CD4-positive, CD25-positive, alpha-beta regulatory T cell (primary cell): ENCODE results near the gene ATP6V0B. TPM values are rescaled to one million over a fixed set of nuclear protein-coding genes. Genes with fewer than 3 reads are reported as not detected.
A peak's percentile ranks its signal among the peaks of the same experiment; 100 is the strongest.

Experiments used
- ATAC-seq, 2 donors: fragments of 150-1000 bp; cut with Tn5 transposase; one replicate each; pipeline ENCODE4 v1.10.0; 2021; ENCODE audit warnings: low read depth in 2 of 2, moderate number of reproducible peaks in 2 of 2, moderate library complexity in 1 of 2
- DNase-seq, 3 donors: peaks; one replicate each; pipeline versions ENCODE4 v3.0.0 to v3.0.0-alpha.2; 2012 to 2022; ENCODE audit warnings: mixed read lengths in 1 of 3
- H3K27ac ChIP-seq: one replicate; pipeline ENCODE4 v1.7.0; 2013; ENCODE audit warnings: mild to moderate bottlenecking, low read length; ENCODE audit not compliant: insufficient read depth, poor library complexity, severe bottlenecking
- H3K27me3 ChIP-seq: one replicate; pipeline ENCODE4 v1.7.0; 2013; ENCODE audit warnings: low read length; ENCODE audit not compliant: control insufficient read depth, insufficient read depth
- H3K36me3 ChIP-seq: one replicate; pipeline ENCODE4 v1.7.0; 2013; ENCODE audit warnings: mild to moderate bottlenecking, low read length, moderate library complexity; ENCODE audit not compliant: control insufficient read depth, insufficient read depth
- H3K4me1 ChIP-seq: 2 replicates; pipeline ENCODE4 v1.7.0; 2013; ENCODE audit warnings: mild to moderate bottlenecking, low read length; ENCODE audit not compliant: insufficient read depth, control insufficient read depth, poor library complexity, severe bottlenecking
- H3K4me3 ChIP-seq: one replicate; pipeline ENCODE4 v1.7.0; 2013; ENCODE audit warnings: low read depth, mild to moderate bottlenecking, low read length, moderate library complexity
- H3K9me3 ChIP-seq, 2 experiments: 1 replicate in 1 of 2; 2 replicates in 1 of 2; pipeline ENCODE4 v1.7.0; 2013; ENCODE audit warnings: low read length in 2 of 2, mild to moderate bottlenecking in 1 of 2, moderate library complexity in 1 of 2; ENCODE audit not compliant: control insufficient read depth in 2 of 2
- H3K27ac Mint-ChIP-seq, 3 donors: one replicate each; pipeline ENCODE4 v1.8.0; 2020 to 2022; ENCODE audit warnings: mild to moderate bottlenecking in 3 of 3, mixed read lengths in 3 of 3, moderate library complexity in 2 of 3
- H3K27me3 Mint-ChIP-seq: one replicate; pipeline ENCODE4 v1.8.0; 2022; ENCODE audit warnings: mild to moderate bottlenecking, mixed read lengths
- H3K36me3 Mint-ChIP-seq: one replicate; pipeline ENCODE4 v1.8.0; 2020; ENCODE audit warnings: mixed read lengths
- H3K4me1 Mint-ChIP-seq, 4 donors: one replicate each; pipeline ENCODE4 v1.8.0; 2020 to 2022; ENCODE audit warnings: mixed read lengths in 4 of 4, mild to moderate bottlenecking in 1 of 4
- H3K4me3 Mint-ChIP-seq, 4 donors: one replicate each; pipeline ENCODE4 v1.8.0; 2020 to 2022; ENCODE audit warnings: mild to moderate bottlenecking in 4 of 4, mixed read lengths in 4 of 4, moderate library complexity in 3 of 4
- H3K9me3 Mint-ChIP-seq, 7 donors: one replicate each; pipeline ENCODE4 v1.8.0; 2020 to 2022; ENCODE audit warnings: mixed read lengths in 7 of 7, mild to moderate bottlenecking in 3 of 7, moderate library complexity in 2 of 7
- polyA plus RNA-seq, 4 donors: library from polyadenylated mRNA; unstranded; fragments of 300-500 nt; fragmentation: Illumina TruSeq; gene quantifications; one replicate each; pipeline ENCODE4 v1.2.3, GENCODE V29; 2021
- total RNA-seq: library from RNA; stranded (reverse); gene quantifications from one replicate; pipeline ENCODE4 v1.2.3, GENCODE V29; 2022

Gene ATP6V0B
- total and polyA plus RNA-seq, 5 donors from 2014 or later, result 69.4 to 274 (median 231) TPM

DNA sequence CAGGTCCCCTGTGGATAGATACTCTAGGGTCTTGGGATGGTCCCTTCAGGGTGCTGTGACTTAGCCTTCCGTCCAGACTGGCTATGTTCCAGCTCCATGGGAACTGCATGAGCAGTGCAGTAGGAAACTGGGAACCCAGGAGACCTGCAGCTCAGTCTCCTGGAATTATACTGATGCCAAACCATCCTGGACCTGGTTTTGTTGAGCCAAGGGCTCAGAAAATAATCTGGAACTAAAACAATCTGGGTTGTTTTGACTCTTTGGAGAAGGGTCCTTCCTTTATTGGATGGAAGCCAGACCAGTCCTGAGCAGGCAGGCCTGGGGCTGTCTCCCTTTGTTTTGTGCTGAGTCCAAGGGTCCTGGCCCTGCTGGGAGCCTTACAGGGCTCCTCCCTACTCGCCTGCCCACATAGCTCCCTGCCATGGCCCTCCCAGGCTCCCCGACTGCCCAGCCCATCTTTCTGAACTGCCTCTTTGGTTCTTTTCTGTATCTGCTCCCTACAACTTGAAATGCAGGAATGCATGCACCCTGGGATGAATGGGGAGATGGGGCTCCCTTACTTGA is 26.8 kb upstream of the ATP6V0B start:
- H3K27ac ChIP-seq, result no peak overlapping the region
- no peaks in the 10 kb centered on the region for H3K27me3 Mint-ChIP-seq
- H3K36me3 Mint-ChIP-seq, result peaks cover 16% of the 10 kb centered on the region
- DNase-seq, result no peak
- H3K4me1 Mint-ChIP-seq, result peaks cover 5 to 62% (median 37%) of the 10 kb centered on the region in 4 donors
- peaks cover 26% of the 10 kb centered on the region for H3K4me1 ChIP-seq
- ATAC-seq, result no peak
- no peaks in the 10 kb centered on the region for H3K9me3 Mint-ChIP-seq
- no peaks in the 10 kb centered on the region for H3K27me3 ChIP-seq
- H3K4me3 Mint-ChIP-seq, result peak overlapping the region; percentile 86 to 95 (median 90)
- no peaks in the 10 kb centered on the region for H3K9me3 ChIP-seq
- peaks cover 6% of the 10 kb centered on the region for H3K36me3 ChIP-seq
- H3K27ac Mint-ChIP-seq, result peak overlapping the region in 2 of 3 donors; percentile 73 to 92
- peak overlapping the region; percentile 24 for H3K4me3 ChIP-seq

DNA sequence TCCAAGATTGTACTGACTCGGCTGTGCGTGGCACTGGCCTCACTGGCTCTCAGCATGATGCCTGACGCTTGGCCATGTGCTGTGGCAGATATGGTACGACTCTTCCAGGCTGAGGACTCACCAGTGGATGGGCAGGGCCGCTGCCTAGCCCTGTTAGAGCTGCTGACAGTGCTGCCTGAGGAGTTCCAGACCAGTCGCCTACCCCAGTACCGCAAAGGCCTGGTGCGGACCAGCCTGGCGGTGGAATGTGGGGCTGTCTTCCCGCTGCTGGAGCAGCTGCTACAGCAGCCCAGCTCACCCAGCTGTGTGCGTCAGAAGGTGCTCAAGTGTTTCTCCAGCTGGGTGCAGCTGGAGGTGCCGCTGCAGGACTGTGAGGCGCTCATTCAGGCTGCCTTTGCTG is 25.1 kb upstream of the ATP6V0B start:
- Histone ChIP-seq H3K4me1 (peaks cover 26% of the 10 kb centered on the region), H3K27ac (no peak overlapping the region), H3K9me3 (no peaks in the 10 kb centered on the region), H3K36me3 (peaks cover 6% of the 10 kb centered on the region), H3K27me3 (no peaks in the 10 kb centered on the region), H3K4me3 (no peak overlapping the region)
- ATAC-seq, result no peak
- Mint-ChIP-seq H3K4me3 (peak overlapping the region in 2 of 4 donors; percentile 47 to 60), H3K4me1 (peaks cover 6 to 56% (median 36%) of the 10 kb centered on the region in 4 donors), H3K27me3 (no peaks in the 10 kb centered on the region), H3K27ac (no peak overlapping the region), H3K9me3 (no peaks in the 10 kb centered on the region), H3K36me3 (peaks cover 16% of the 10 kb centered on the region)
- DNase-seq, result no peak

DNA sequence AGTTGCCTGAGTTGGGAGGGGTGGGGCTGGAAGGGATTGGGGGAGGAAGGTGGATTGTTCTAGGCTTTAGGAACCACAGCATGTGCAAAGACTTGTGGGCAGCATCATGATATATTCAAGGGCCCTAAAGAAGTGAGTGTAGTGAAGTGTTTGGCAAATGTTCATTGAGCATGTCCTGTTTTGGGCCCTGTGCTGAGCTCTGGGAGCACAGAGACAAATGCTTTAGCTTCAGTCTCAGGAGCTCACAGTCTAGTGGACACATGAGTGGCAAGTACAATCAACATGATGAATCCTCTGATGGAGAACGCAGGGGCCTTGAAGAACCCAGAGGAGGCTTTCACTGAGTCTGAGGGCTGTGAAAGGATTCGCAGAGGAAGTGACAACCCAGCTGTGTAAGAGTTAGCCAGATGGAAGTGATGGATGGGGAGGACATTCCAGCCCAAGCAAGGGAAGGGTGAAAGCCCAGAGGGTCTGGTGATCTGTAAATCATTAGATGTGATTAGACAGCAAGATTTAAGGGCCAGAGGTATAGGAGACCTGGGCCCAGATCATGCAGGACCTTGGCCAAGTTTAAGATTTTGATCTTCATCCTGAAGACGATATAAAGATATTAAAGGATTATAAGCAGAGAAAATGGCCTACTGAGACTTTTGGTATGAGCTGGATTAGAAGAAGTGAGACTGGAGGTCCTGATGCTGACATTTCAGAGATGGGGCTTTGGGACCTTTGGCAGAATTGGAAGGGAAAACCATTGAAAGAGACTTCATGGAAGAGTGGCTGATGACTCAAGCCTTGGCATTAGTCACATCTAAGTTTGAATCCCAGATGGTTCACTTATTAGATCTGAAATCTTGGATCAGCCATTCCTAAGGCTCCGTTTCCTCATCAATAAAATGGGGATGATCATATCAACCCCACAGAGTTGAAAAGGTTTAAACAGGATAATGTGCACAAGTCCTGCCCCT is 23.5 kb upstream of the ATP6V0B start:
- Histone ChIP-seq H3K36me3 (peaks cover 6% of the 10 kb centered on the region), H3K27me3 (no peaks in the 10 kb centered on the region), H3K4me3 (no peak overlapping the region), H3K9me3 (no peaks in the 10 kb centered on the region), H3K4me1 (peaks cover 17% of the 10 kb centered on the region), H3K27ac (no peak overlapping the region)
- Mint-ChIP-seq H3K4me3 (peak overlapping the region in 1 of 4 donors; percentile 60), H3K4me1 (peaks cover 8 to 41% (median 24%) of the 10 kb centered on the region in 4 donors), H3K27ac (no peak overlapping the region), H3K9me3 (no peaks in the 10 kb centered on the region), H3K27me3 (no peaks in the 10 kb centered on the region), H3K36me3 (peaks cover 16% of the 10 kb centered on the region)
- DNase-seq (no peak), ATAC-seq (no peak)

GRCh38 chr1:43952731-43953346 is 21.9 kb upstream of the ATP6V0B start:
- ATAC-seq, result no peak
- Mint-ChIP-seq H3K27me3 (no peaks in the 10 kb centered on the region), H3K27ac (no peak overlapping the region), H3K9me3 (no peaks in the 10 kb centered on the region), H3K4me1 (peaks cover 8 to 33% (median 21%) of the 10 kb centered on the region in 4 donors), H3K4me3 (no peak overlapping the region), H3K36me3 (peaks cover 23% of the 10 kb centered on the region)
- H3K4me1 ChIP-seq, result peaks cover 4% of the 10 kb centered on the region
- H3K27me3 ChIP-seq, result no peaks in the 10 kb centered on the region
- no peaks in the 10 kb centered on the region for H3K9me3 ChIP-seq
- no peak for DNase-seq
- no peak overlapping the region for H3K27ac ChIP-seq
- no peak overlapping the region for H3K4me3 ChIP-seq
- peaks cover 17% of the 10 kb centered on the region for H3K36me3 ChIP-seq

DNA sequence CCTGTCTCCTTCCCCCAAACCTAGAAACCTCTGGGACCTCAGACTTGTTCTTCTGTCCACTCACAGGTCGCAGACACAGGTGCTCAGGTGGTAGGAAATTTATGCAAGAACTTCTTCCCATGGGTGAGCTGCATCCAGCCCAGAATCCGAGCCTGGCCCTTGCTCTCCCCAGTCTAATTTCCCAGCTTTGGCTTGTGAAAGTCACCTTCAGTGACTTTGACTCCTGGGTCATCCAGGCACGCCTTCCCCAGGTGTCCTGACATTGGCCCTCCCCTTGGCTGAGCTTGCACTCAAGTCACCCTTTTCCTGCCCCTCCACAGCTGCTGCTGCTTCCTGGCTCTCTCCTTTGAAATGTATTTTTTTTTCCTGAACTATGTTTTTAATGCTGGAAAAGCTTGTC is 21.4 kb upstream of the ATP6V0B start:
- H3K27ac Mint-ChIP-seq, result no peak overlapping the region

GRCh38 chr1:43954036-43954435 is 20.7 kb upstream of the ATP6V0B start:
- H3K27ac Mint-ChIP-seq, result peak overlapping the region in 1 of 3 donors; percentile 50
- peaks cover 33% of the 10 kb centered on the region for H3K36me3 Mint-ChIP-seq
- H3K27ac ChIP-seq, result no peak overlapping the region
- H3K4me1 Mint-ChIP-seq, result peaks cover 8 to 21% (median 13%) of the 10 kb centered on the region in 4 donors
- no peaks in the 10 kb centered on the region for H3K9me3 Mint-ChIP-seq
- no peaks in the 10 kb centered on the region for H3K27me3 Mint-ChIP-seq
- no peak overlapping the region for H3K4me3 Mint-ChIP-seq
- no peak overlapping the region for H3K4me3 ChIP-seq
- no peak for ATAC-seq
- peaks cover 26% of the 10 kb centered on the region for H3K36me3 ChIP-seq
- no peaks in the 10 kb centered on the region for H3K9me3 ChIP-seq
- no peaks in the 10 kb centered on the region for H3K4me1 ChIP-seq
- no peaks in the 10 kb centered on the region for H3K27me3 ChIP-seq
- no peak for DNase-seq

More for the DNA sequence above, 21.4 kb upstream of the ATP6V0B start:
- H3K36me3 ChIP-seq, result peaks cover 21% of the 10 kb centered on the region
- Mint-ChIP-seq H3K9me3 (no peaks in the 10 kb centered on the region), H3K27me3 (no peaks in the 10 kb centered on the region), H3K4me1 (peaks cover 8 to 28% (median 17%) of the 10 kb centered on the region in 4 donors), H3K36me3 (peaks cover 28% of the 10 kb centered on the region), H3K4me3 (no peak overlapping the region)
- H3K4me3 ChIP-seq, result no peak overlapping the region
- no peak for DNase-seq
- no peaks in the 10 kb centered on the region for H3K27me3 ChIP-seq
- no peak for ATAC-seq
- H3K9me3 ChIP-seq, result no peaks in the 10 kb centered on the region
- H3K4me1 ChIP-seq, result no peaks in the 10 kb centered on the region
- H3K27ac ChIP-seq, result no peak overlapping the region

- no peaks in the 10 kb centered on the region for H3K27me3 ChIP-seq
- H3K4me3 Mint-ChIP-seq, result no peak overlapping the region
- no peaks in the 10 kb centered on the region for H3K27me3 Mint-ChIP-seq
- no peak overlapping the region for H3K27ac ChIP-seq
- H3K27ac Mint-ChIP-seq, result no peak overlapping the region
- DNase-seq (no peak), ATAC-seq (no peak)
- no peaks in the 10 kb centered on the region for H3K9me3 ChIP-seq
- peaks cover 1 to 9% (median 6%) of the 10 kb centered on the region in 4 donors for H3K4me1 Mint-ChIP-seq
- peaks cover 29% of the 10 kb centered on the region for H3K36me3 Mint-ChIP-seq
- H3K36me3 ChIP-seq, result peaks cover 27% of the 10 kb centered on the region
- no peaks in the 10 kb centered on the region for H3K4me1 ChIP-seq
- H3K4me3 ChIP-seq, result no peak overlapping the region
- H3K9me3 Mint-ChIP-seq, result no peaks in the 10 kb centered on the region
Observed at GRCh38 chr1:43956234-43956633, 18.5 kb upstream of the ATP6V0B start.
